ENCODE data around the gene VRK1. TPM values are rescaled to one million over a fixed set of nuclear protein-coding genes. Genes with fewer than 3 reads are reported as not detected.

VRK1 gene
- total RNA-seq, 2 experiments from 2014 or later, result 97.5 to 97.9 TPM

GRCh38 chr14:96795109-96795828 is 1.9 kb upstream of the VRK1 start:
- ChIA-PET CTCF (ENCODE audit: unreplicated experiment) (no interaction called here), POLR2A (interaction anchor here (0.6 kb wide), 1 partner anchor 25 kb away, joined by 3 read pairs; no protein-coding TSS in a partner anchor)
- intact Hi-C loops (cut with micrococcal nuclease; ENCODE audit: unreplicated experiment), result loop anchor here (5.0 kb wide), 1 partner anchor 433 kb away; the partner anchor contains the start of genes ATG2B and GSKIP
- no TSS peak for BruUV-seq (replicated peaks)
- H3K79me2 ChIP-seq (ENCODE audit: insufficient read depth, low read depth, low read length), result peaks cover 28% of the 10 kb centered on the region
- no peaks in the 10 kb centered on the region for H3K9me2 ChIP-seq (ENCODE audit: insufficient read depth, low read length)
- H3K4me3 ChIP-seq (ENCODE audit: low read depth, low read length, poor library complexity, severe bottlenecking), result no peak overlapping the region
- no peak for DNase-seq (ENCODE audit: low spot score)
- H3K4me2 ChIP-seq (ENCODE audit: low read length), result no peak overlapping the region
- H4K20me1 ChIP-seq (ENCODE audit: insufficient read depth, low read length), result peaks cover 21% of the 10 kb centered on the region
- no peak overlapping the region for H3K27ac ChIP-seq (ENCODE audit: low read depth, low read length, poor library complexity, severe bottlenecking)
- H3K4me1 ChIP-seq (ENCODE audit: insufficient read depth, low read length, poor library complexity, severe bottlenecking), result peaks cover 19% of the 10 kb centered on the region
- no peaks in the 10 kb centered on the region for H3K9me3 ChIP-seq (ENCODE audit: low read length)
- TF ChIP-seq CTCF (conservative IDR thresholded peaks at IDR 0.05; ENCODE audit: low read length) (no peak), EZH2phosphoT487 (IDR thresholded peaks at IDR 0.05; ENCODE audit: borderline replicate concordance, low read depth, low read length) (no peak)
- no peak overlapping the region for H2AFZ ChIP-seq (ENCODE audit: low read length)
- no peaks in the 10 kb centered on the region; the same call in none of the 2 replicates for H3K36me3 ChIP-seq (ENCODE audit: insufficient read depth, low read length)

GRCh38 chr14:96797582-96798349 is 584 bp downstream of the VRK1 start:
- no TSS peak for BruUV-seq (replicated peaks)
- Histone ChIP-seq H4K20me1 (ENCODE audit: insufficient read depth, low read length) (peaks cover 30% of the 10 kb centered on the region), H3K9me3 (ENCODE audit: low read length) (no peaks in the 10 kb centered on the region), H3K4me3 (ENCODE audit: low read depth, low read length, poor library complexity, severe bottlenecking) (peak overlapping the region; percentile 94), H3K79me2 (ENCODE audit: insufficient read depth, low read depth, low read length) (peaks cover 53% of the 10 kb centered on the region), H3K27ac (ENCODE audit: low read depth, low read length, poor library complexity, severe bottlenecking) (peak overlapping the region; percentile 77), H3K4me1 (ENCODE audit: insufficient read depth, low read length, poor library complexity, severe bottlenecking) (peaks cover 22% of the 10 kb centered on the region), H2AFZ (ENCODE audit: low read length) (peak overlapping the region; percentile 23; the same call in 1 of the 2 replicates), H3K9me2 (ENCODE audit: insufficient read depth, low read length) (no peaks in the 10 kb centered on the region), H3K36me3 (ENCODE audit: insufficient read depth, low read length) (peaks cover 3% of the 10 kb centered on the region), H3K4me2 (ENCODE audit: low read length) (peak overlapping the region; percentile 86)
- CTCF ChIA-PET (ENCODE audit: unreplicated experiment), result no interaction called here
- TF ChIP-seq CTCF (conservative IDR thresholded peaks at IDR 0.05; ENCODE audit: low read length) (no peak), EZH2phosphoT487 (IDR thresholded peaks at IDR 0.05; ENCODE audit: borderline replicate concordance, low read depth, low read length) (no peak)
- DNase-seq (ENCODE audit: low spot score), result peak; percentile 70
- POLR2A ChIA-PET, result interaction anchor here (1.0 to 1.5 kb wide), 3 partner anchors 40 to 303 kb away, joined by 3 to 7 read pairs (median 3); no protein-coding TSS in a partner anchor
- intact Hi-C loops (cut with micrococcal nuclease; ENCODE audit: unreplicated experiment), result loop anchor here (5.0 kb wide), 1 partner anchor 435 kb away; the partner anchor contains the start of genes ATG2B and GSKIP
